ENCODE measurements around the gene SLC66A2.

DNA sequence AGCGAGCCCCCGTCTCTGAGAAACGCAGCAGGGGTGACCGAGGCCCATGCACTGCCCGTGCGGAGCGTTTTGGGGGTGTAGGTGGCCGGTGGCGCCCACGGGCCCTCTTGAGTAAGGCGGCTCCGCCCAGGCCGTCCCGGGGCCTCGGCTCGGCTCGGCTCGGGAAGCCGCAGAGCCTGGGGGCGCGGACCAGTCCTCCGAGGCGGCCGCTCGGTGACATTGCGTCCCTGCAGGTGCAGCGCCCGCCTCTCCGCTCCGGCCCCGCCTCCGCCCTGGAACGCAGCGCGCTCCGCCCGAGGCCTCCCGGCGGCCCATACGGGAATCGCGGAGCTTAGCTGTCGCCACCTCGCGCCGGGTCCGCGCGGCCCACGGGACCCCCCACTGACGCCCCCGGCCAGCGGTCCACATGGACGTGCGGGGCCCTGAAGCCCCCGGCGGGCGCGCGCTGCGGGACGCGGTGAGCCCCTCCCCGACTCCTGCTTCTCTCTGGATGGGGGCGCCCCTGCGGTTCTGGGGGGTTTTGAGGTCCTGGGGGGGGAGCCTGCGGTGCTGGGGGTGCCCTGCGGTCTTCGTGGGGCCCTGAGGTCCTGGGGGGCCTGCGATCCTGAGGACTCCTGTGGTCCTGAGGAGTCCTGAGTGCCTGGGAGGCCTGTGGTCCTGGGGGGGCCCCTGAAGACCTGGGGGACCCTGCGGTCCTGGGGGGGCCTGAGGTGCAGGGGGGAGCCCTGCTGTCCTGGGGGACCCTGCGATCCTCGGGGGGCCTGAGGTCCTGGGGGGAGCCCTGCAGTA lies 13.1 kb upstream of the SLC66A2 start, which contains the start of gene HSBP1L1:
- TF ChIP-seq, protein P1, sequence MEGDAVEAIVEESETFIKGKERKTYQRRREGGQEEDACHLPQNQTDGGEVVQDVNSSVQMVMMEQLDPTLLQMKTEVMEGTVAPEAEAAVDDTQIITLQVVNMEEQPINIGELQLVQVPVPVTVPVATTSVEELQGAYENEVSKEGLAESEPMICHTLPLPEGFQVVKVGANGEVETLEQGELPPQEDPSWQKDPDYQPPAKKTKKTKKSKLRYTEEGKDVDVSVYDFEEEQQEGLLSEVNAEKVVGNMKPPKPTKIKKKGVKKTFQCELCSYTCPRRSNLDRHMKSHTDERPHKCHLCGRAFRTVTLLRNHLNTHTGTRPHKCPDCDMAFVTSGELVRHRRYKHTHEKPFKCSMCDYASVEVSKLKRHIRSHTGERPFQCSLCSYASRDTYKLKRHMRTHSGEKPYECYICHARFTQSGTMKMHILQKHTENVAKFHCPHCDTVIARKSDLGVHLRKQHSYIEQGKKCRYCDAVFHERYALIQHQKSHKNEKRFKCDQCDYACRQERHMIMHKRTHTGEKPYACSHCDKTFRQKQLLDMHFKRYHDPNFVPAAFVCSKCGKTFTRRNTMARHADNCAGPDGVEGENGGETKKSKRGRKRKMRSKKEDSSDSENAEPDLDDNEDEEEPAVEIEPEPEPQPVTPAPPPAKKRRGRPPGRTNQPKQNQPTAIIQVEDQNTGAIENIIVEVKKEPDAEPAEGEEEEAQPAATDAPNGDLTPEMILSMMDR (IDR thresholded peaks at IDR 0.05 in 8 of 11, conservative IDR thresholded peaks at IDR 0.05 in 3 of 11), result peak in 8 of 11 experiments; percentile 21 to 59 (median 42)
- peak; percentile 39 to 82 (median 69) for TF ChIP-seq POLR2AphosphoS5 (IDR thresholded peaks at IDR 0.05)
